HG03460 (cell line): ENCODE data around the gene ZNF491.
"Not testable (repeated sequence)": the region's sequence is repeated elsewhere in the genome, so short reads cannot be mapped to it uniquely, and the experiment has no call there.

Source experiments
- ATAC-seq: cut with Tn5 transposase; IDR thresholded peaks from one replicate; pipeline ENCODE4 v1.9.1; 2021; ENCODE audit not compliant: unreplicated experiment

ZNF491 gene

GRCh38 chr19:11806354-11807098, 8.2 kb downstream of the ZNF491 start:
- ATAC-seq, result no peak

- ATAC-seq, result no peak
Observed at GRCh38 chr19:11807099-11807380, 8.7 kb downstream of the ZNF491 start.

- peak; percentile 42 for ATAC-seq
Observed at GRCh38 chr19:11813703-11814028, 15.3 kb downstream of the ZNF491 start.

- peak; percentile 98 for ATAC-seq
Observed at GRCh38 chr19:11814029-11814699, 15.8 kb downstream of the ZNF491 start, which contains the start of gene ZNF440. TSS of gene ZNF440 (plus strand) at chr19:11814273. CDS start at chr19:11814448, 175 bp downstream.

- no peak for ATAC-seq
Observed at GRCh38 chr19:11814700-11815035, 16.3 kb downstream of the ZNF491 start.

- ATAC-seq, result no peak
Observed at GRCh38 chr19:11821474-11822109, 23.3 kb downstream of the ZNF491 start.

GRCh38 chr19:11828957-11829876, 30.9 kb downstream of the ZNF491 start:
- ATAC-seq, result not testable (repeated sequence)

- no peak for ATAC-seq
Observed at GRCh38 chr19:11832253-11832912, 34.1 kb downstream of the ZNF491 start.

- ATAC-seq, result no peak
Observed at GRCh38 chr19:11833541-11833940, 35.2 kb downstream of the ZNF491 start.

GRCh38 chr19:11835626-11836066, 37.3 kb downstream of the ZNF491 start:
- ATAC-seq, result not testable (repeated sequence)

- no peak for ATAC-seq
Observed at GRCh38 chr19:11843722-11844121, 45.4 kb downstream of the ZNF491 start.

- ATAC-seq, result not testable (repeated sequence)
Observed at GRCh38 chr19:11847615-11848014, 49.3 kb downstream of the ZNF491 start.

GRCh38 chr19:11848200-11848593, 49.9 kb downstream of the ZNF491 start:
- no peak for ATAC-seq

GRCh38 chr19:11848594-11849469, 50.5 kb downstream of the ZNF491 start, which contains the start of gene ZNF439:
TSS of gene ZNF439 (plus strand) at chr19:11848726. CDS start at chr19:11848868, 142 bp downstream.
- ATAC-seq, result peak; percentile 94

GRCh38 chr19:11850289-11850688, 52.0 kb downstream of the ZNF491 start:
- ATAC-seq, result not testable (repeated sequence)

- no peak for ATAC-seq
Observed at GRCh38 chr19:11853358-11853757, 55.0 kb downstream of the ZNF491 start.

GRCh38 chr19:11856596-11857250, 58.4 kb downstream of the ZNF491 start:
- no peak for ATAC-seq
